HG02588 (cell line): ENCODE results near the gene MYH13.
"Not testable (repeated sequence)": the region's sequence is repeated elsewhere in the genome, so short reads cannot be mapped to it uniquely, and the experiment has no call there.

Experiments
- ATAC-seq: cut with Tn5 transposase; IDR thresholded peaks from one replicate; pipeline ENCODE4 v1.9.1; 2021; ENCODE audit warnings: mild to moderate bottlenecking, moderate library complexity; ENCODE audit not compliant: unreplicated experiment

MYH13 gene

DNA sequence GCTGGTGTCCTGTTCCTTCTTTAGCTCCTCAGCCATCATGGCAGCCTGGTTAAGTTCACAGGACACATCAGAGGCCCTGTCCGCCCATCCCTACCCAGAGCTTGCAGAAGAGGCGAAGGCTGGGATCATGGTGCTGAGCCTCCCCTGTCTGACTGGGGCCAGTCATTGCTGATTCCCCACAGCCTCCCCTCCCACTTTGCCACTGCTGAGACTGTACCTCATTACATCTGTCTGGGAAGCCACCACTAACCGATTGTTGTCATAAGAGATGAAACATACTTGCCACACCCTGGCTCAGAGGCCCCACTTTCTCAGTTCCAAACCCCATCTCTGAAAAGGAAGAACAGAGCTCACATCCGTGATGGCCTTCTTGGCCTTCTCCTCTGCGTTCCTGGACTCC, 66.2 kb downstream of the MYH13 start:
- ATAC-seq = no peak

DNA sequence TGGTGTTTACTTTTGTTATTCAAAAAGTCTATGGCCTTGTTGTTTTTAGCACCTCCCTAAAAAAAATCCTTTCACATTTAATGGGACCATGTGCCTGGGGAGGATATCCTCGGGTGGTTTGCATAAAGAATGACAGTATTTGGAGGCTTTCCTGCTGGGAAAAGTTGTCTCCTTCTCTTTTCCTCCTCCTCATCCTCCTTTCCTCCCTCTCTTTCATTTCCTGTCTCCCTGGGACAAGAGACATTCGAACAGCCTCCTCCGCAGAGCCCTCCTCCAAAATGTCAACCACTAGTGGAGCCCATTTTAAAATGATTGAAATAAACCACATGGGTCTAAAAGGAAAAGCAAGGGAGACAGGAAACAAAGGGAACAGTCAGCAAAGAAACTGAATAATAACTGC, 67.4 kb downstream of the MYH13 start:
- no peak for ATAC-seq

DNA sequence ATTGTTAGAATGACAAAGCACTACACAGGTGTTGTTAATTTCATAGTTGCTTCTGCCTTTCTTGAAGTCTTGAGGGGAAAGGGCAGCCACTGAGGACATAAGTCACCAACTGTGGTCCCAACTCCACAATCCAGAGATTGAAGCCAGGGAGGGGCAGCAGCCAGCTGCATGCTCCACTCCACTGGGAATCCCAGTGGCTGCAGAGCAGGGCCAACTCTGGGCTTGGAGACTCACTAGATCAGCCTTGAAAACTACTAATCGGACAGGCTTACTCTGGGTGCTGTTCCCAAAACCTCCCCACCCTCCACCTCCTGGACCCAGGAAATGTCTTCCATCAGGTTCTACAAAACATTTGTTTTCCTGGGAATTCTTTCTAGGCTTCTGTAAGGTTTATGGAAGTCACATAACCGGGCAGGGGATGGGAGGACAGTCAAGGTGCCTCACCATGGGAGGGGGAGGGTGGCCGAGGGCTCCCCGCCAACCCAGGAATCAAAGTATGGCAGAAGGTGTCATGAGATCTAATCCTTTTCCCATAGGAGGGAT, 68.0 kb downstream of the MYH13 start:
- no peak for ATAC-seq

DNA sequence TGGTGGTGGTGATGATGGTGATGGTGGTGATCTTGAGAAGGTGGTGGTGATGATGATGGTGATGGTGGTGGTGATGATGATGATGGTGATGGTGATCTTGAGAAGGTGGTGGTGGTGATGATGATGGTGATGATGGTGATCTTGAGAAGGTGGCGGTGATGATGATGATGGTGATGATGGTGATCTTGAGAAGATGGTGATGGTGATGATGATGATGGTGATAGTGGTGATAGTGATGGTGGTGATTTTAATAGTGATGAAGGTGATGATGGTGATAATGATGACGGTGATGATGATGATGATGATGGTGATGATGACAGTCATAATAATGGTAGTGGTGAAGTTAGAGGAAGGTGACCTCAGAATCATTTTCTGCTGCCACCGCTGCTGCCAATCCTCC, 75.1 kb downstream of the MYH13 start:
- ATAC-seq = no peak

DNA sequence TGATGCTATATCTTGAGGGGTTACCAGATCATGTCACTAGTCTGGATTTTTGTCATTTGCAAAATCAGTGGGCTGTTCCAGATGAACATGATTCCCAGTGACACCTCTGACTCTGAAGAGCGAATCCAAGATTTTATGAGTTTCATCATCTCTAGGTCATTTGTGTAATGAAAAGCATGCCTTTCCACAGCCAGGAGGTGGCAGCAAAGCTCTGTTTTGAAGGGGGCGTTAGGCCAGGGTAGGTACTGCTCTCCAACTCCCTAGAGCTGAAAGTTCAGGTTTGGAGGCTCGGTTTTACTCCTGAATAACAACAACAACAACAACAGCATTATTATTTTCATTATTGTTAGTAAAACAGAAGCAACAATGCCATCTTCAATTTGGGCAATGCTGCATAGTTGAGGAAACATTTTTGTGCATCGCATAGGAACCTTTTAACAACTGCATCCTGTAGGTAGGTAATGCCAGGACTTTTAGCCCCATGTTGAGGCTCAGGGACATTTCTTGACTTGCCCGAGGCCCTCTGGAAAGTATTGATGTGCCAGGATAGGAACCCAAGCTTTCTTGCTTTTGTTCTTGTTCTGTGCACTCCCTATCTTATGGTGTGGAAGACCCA, 77.0 kb downstream of the MYH13 start:
- no peak for ATAC-seq

DNA sequence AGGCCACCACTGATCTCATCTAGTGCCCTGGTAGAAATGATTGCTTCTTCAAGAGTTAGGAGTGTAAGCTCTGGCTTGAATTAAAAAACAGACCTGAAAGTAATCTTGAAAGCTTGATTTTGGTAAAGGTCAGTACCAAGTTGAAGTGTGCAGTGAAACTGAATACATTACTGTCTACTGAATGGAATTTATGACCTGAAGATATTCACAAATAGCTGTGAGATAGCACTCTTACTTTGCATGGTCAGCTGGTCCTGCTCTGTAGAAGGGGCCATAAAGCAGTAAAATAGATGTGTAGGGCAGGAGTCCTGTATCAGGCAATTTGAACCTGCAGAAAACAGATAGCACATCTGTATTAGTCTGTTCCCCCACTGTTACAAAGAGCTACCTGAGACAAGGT, 78.6 kb downstream of the MYH13 start:
- ATAC-seq = peak; percentile 61

DNA sequence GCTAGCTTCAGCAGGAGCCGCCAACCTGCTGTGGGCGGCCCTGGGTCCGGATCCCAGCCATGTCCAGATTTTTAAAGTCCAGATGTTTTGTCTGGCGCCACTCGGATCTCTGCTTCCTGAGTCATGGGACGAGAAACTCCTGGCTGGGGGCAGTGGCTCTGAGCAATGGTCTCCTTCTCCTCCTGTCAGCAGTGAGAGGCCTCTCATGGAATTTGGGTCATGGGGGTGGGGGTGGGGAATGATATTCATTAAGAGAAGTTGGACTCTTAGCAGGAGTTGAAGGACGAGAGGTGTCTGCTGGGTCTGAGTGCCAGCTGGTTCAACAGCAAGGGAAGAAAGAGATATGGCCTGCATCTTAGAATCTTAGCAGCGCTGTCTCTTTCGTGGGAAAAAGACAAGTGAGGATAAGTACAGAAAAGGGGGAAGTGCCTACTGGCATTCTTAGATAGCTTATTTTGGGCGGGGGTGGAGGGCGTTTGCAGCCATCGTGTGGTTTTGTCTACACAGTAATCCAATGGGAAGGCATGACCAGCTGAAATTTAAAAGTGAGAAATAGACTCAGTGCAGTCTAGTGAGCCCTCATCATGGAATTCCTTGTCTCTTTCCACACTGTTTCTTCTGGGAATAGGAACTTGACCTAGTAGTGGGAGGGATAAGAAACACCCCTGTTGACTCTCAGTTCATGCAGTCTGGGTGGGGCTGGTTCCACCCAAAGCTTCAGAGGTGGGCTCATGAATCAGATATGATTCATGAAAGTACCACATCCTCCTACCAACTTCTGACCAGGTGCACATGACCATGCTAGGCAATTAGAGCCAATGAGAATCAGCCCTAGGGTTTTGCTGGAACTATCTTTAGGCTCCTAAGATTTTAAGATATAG, 80.5 kb downstream of the MYH13 start:
- ATAC-seq = no peak

DNA sequence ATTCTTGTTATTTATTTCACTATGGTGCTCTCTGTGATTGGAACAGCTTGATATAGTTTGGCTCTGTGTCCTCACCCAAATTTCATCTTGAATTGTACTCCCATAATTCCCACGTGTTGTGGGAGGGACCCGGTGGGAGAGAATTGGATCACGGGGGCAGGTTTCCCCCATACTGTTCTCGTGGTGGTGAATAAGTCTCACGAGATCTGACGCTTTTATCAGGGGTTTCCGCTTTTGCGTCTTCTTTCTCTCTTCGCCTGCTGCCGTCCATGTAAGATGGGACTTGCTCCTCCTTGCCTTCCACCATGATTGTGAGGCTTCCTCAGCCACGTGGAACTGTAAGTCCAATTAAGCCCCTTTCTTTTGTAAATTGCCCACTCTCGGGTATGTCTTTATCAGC, 81.2 kb downstream of the MYH13 start:
- ATAC-seq = not testable (repeated sequence)

DNA sequence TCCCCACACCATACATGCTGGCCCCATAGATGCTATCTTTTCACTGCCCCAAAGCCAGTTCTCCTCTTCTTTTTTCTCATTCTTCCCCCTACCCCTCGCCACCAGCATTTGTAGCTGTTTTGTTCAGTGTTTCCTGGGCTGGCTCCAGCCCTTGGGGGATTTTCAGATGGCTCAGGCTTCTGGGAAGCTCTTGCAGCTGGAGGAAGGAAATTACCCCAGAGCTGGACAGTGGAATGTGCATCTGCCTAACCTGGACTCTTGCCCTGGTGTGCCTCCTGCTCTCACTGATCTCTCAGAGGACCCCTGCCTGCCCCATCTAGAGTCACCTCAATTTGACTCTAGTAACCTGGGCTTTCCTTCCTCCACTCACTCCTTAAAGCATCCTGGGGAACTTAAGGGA, 82.8 kb downstream of the MYH13 start:
- no peak for ATAC-seq

DNA sequence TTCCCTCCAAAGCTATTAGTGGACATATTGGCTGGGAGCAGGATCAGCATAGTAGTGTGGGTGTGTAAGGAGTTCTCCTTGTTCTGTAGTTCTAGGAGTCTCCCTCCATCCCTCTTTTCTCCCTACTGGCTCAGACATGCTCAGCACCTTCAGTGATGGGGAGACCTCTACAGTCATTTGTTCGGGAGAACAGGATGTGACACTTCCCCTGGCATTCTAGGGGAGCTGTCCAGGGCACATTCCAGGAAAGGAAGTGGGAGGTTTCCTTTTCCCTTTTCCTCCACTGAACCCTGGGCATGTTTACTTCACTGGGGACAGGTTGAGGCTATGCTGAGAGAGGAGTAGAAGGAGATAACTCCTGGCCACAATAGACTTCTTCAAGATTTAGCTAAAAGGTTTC, 86.5 kb downstream of the MYH13 start:
- no peak for ATAC-seq

DNA sequence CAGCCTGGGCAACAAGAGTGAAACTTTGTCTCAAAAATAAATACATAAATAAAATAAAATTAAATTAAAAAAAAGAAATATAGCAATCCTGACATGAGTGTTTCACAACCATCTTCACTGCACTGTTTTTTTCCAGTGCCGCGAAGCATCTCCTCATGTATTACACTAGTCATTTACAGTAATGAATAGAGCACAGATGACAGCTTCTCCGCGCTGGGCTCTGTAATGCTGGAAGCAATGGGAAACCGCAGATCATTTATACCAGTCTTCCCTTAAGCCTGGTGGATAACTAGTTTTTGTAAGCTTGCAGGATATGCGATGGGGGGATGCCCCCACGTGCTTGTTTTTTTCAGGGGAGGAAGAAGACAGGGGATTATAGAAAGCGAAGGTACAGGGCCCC, 86.9 kb downstream of the MYH13 start:
- ATAC-seq = no peak

DNA sequence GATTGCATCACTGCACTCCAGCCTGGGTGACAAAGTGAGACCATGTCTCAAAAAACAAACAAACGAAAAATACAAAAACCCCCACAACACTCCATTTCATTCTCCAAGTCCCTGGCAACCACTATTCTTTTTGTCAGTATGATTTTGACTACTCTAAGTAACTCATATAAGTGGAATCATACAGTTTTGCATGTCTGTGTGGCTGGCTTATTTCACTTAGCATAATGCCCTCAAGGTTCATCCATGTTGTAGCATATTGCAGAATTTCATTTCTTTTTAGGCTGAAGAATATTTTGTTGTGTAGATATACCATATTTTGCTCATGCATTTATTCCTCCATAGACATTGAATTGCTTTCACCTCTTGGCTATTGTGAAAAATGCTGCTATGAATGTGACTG, 92.7 kb downstream of the MYH13 start:
- ATAC-seq = no peak

DNA sequence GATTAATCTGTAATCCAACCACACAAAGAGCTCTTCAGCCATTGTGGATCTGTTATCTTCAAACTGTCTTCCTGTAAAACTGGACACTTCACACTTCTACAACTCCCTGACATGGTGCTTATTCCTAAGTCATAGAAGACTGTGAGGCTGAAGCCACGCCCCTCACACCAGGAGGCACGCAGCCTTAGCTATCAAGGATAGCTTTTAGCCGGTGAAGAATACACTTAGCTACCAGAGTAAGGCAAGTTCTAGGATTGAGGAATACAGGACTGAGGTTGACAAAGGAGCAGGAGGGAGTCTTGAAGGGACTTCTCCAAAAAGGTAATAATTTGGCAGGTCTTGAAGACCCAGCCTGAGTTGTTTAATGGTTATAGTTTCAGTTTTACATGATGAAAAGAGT, 94.6 kb downstream of the MYH13 start:
- ATAC-seq = no peak

DNA sequence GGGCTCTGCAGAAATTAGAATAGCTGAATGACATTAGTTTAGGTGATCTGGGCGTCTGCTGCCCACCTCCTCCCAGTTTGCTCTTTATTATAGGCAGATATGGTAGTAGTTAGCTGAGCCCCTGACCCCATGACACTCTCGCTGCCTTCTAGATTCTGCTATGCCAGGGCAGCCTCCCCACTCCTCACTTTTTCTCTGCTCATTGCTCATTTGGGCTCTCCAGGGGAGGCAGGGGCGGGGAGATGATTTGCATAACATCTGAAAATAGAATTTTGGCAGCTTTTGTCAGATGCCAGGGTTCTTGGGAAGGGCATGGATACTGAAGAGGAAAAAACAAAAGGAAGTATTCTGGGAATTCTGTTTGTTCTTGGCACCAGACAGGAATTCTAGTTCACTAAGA, 96.4 kb downstream of the MYH13 start:
- no peak for ATAC-seq

DNA sequence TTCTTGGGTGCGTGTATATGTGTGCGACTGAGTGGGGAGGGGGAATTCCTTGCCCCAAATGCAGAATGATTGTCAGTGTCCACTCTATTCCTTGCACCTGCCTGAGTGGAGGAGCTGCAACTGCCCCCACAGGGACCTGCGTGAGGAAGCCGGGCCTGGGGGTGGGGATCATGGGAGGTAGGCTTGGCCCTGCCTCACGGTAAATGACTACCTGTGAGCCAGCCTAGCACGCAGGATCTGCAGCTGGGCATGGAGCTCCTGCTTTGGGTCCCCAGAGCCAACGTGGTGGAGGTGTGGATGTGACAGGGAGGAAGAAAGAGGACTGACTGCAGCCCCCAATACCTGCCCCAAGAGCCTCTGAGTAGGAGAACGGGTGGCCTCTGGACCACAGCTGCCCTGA, 97.4 kb downstream of the MYH13 start:
- no peak for ATAC-seq

DNA sequence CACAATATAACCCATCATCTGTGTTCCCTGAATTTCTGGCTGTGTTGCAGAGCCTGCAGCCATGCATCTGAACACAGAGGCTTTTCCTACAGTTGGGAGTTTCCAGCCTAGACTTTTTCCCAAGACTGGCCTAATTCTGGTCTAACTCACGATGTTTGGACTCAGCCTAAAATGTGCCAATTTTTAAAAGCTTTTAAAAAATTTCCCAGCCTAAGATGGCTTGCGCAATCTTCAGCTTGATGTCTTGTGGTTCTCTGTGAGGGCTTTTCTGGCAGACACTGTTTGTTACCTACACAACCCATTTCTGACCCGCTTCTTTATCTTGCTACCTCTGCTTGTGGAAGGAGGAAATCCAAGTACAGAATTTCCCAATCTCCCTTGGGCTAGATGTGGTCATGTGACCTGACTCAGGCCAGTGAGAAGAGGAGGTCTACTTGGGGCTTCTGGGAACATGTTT, 101.7 kb downstream of the MYH13 start:
- no peak for ATAC-seq

DNA sequence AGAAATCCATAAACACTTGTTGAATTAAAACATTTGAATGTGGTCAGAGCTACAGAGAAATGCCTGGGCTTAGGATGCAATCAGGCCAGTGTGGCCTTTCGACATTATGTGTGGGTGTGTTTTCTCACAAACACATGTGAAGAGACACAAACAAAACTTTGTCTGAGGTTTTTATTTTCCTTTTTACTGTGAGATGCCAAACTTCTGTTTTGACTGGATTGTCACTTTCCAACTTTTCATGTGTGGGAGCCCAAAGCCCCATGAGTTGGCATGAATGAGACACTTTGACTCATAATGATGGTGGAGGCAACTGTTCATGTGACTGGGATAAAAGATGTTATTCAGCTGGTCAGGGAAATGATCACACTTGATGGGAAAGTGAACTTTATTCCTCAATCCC, 102.5 kb downstream of the MYH13 start:
- no peak for ATAC-seq

DNA sequence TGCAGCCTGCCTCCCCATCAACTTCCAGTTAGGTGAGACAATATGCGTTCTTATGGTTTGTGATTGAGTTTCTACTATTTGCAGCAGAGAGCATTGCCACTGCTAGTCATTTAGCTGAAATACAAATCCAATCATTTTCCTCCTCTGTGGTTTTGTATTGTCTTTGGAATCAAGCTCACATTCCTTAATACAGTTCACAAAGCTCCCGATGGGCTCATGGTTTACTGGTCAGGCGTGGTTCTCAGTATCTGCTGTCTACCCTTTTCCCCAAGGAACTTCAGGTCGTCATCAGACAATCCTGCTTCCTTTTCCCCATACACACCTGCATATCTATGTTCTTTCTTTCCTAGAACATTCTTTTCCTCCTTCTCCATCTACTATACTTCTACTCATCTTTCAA, 104.8 kb downstream of the MYH13 start:
- ATAC-seq = no peak

DNA sequence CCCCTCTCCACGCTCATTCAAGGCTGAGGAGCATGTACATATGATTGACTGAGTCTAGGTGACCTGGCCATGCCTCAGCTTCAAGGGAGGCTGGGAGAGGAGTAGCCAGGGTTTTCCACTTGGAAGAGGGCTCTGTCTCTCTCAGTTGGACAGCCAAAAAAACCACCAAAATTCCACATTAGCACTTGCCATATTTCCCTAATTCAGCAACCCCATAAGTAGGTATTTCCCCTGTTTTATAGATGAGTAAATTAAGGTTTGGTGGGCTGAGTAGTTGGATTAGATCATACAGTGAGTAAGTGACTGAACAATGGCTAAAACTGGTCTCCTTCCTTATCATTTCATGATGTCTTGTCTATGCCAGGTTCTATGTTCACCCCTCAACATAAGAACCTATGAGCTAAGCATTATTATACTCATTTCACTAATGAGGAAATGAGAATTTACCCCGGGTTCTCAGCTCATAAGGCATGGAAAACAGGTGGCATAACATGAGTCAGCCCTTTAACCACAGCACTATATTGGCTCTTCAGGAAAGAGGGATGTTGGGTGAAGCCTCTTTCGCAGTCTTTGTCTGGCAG, 106.4 kb downstream of the MYH13 start:
- ATAC-seq = no peak

DNA sequence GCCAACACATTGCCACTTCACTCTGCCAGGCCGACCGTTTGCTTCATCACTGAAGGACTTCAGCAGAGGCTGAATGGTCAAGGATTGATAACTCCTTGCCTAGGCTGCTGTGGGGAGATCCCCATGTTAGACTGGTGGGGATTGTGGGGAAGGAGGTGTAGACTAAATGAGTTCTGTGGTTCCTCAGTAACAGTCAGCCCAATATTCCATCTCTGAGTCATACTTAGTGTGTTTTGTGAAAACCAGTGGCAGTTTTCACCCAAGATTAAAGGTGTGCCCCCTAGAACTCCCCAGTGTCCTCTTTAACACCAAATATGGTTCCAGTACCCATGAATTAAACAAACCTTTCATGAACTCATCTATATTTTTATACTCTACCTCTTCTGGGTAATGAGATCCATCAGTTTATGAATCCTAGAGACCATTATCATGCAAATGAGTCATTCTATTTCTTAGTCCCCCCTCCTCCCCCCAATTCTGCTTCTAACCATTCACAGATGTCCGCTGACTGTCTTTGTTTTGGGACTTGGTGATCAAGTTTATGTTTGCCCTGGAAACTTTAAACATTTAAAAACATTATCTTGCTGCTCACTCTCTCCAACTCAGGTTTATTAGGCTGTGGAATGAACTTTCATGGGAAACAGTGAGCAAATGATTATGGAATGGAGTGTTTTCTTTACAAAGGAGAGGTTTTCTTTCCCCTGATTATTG, 107.6 kb downstream of the MYH13 start:
- ATAC-seq = no peak

DNA sequence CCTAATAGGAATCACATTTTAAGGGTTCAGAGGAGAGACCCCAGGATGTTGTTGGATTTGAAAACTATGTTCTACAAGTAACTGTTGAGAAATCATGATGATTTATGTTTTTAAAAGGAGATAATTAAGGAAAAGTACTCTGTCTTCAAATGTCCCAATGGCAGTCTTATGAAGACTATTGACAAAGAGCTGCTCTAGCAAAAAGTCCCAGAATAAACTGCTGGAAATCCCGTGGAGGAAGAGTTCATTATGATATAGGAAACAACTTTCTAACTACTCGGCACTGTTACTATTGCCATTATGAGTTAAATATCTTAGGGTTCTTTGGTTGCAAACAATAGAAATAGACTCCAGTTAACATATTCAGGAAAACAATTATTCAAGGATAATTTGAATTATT, 108.8 kb downstream of the MYH13 start:
- no peak for ATAC-seq
